ENCODE results near the gene GP2.

GRCh38 chr16:20320592-20320991, 6.7 kb downstream of the GP2 start:
- TF ChIP-seq, protein P1, sequence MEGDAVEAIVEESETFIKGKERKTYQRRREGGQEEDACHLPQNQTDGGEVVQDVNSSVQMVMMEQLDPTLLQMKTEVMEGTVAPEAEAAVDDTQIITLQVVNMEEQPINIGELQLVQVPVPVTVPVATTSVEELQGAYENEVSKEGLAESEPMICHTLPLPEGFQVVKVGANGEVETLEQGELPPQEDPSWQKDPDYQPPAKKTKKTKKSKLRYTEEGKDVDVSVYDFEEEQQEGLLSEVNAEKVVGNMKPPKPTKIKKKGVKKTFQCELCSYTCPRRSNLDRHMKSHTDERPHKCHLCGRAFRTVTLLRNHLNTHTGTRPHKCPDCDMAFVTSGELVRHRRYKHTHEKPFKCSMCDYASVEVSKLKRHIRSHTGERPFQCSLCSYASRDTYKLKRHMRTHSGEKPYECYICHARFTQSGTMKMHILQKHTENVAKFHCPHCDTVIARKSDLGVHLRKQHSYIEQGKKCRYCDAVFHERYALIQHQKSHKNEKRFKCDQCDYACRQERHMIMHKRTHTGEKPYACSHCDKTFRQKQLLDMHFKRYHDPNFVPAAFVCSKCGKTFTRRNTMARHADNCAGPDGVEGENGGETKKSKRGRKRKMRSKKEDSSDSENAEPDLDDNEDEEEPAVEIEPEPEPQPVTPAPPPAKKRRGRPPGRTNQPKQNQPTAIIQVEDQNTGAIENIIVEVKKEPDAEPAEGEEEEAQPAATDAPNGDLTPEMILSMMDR (IDR thresholded peaks at IDR 0.05 in 4 of 5, conservative IDR thresholded peaks at IDR 0.05 in 1 of 5) = no peak
- no peak for TF ChIP-seq POLR2A (IDR thresholded peaks at IDR 0.05)

Measured in gastrocnemius medialis (tissue), 4 donors.